Nephron (organoid): Measurements from ENCODE around the gene STARD3.

Experiments used
- H3K27ac Mint-ChIP-seq, 3 experiments: 2 replicates each; pipeline ENCODE4 v1.8.0; 2020; ENCODE audit warnings: mixed read lengths in 3 of 3, mild to moderate bottlenecking in 2 of 3, moderate library complexity in 1 of 3
- H3K27me3 Mint-ChIP-seq: 2 replicates; pipeline ENCODE4 v1.8.0; 2021; ENCODE audit warnings: low read depth, mild to moderate bottlenecking, moderate library complexity, mixed read lengths
- H3K36me3 Mint-ChIP-seq: 2 replicates; pipeline ENCODE4 v1.8.0; 2020; ENCODE audit warnings: low read depth, mixed read lengths
- H3K4me1 Mint-ChIP-seq: 2 replicates; pipeline ENCODE4 v1.8.0; 2020; ENCODE audit warnings: mixed read lengths
- H3K4me3 Mint-ChIP-seq, 3 experiments: 2 replicates each; pipeline ENCODE4 v1.8.0; 2020; ENCODE audit warnings: mild to moderate bottlenecking in 3 of 3, mixed read lengths in 3 of 3, moderate library complexity in 2 of 3
- H3K9me3 Mint-ChIP-seq: 2 replicates; pipeline ENCODE4 v1.8.0; 2020; ENCODE audit warnings: mixed read lengths
- TF ChIP-seq, protein P1 (sequence below), 3 experiments: fragments of 200-600 bp; sonication (generic); IDR thresholded peaks; one replicate each; pipeline ENCODE4 v1.5.0; 2021; ENCODE audit warnings: antibody characterized with exemption in 3 of 3; ENCODE audit not compliant: unreplicated experiment in 3 of 3

Gene STARD3

GRCh38 chr17:39655105-39655504 lies 18.2 kb downstream of the STARD3 start:
- no peak overlapping the region for H3K4me3 Mint-ChIP-seq
- H3K4me1 Mint-ChIP-seq = peaks cover 27% of the 10 kb centered on the region
- H3K36me3 Mint-ChIP-seq = peaks cover 10% of the 10 kb centered on the region
- no peaks in the 10 kb centered on the region for H3K27me3 Mint-ChIP-seq
- TF ChIP-seq, protein P1, sequence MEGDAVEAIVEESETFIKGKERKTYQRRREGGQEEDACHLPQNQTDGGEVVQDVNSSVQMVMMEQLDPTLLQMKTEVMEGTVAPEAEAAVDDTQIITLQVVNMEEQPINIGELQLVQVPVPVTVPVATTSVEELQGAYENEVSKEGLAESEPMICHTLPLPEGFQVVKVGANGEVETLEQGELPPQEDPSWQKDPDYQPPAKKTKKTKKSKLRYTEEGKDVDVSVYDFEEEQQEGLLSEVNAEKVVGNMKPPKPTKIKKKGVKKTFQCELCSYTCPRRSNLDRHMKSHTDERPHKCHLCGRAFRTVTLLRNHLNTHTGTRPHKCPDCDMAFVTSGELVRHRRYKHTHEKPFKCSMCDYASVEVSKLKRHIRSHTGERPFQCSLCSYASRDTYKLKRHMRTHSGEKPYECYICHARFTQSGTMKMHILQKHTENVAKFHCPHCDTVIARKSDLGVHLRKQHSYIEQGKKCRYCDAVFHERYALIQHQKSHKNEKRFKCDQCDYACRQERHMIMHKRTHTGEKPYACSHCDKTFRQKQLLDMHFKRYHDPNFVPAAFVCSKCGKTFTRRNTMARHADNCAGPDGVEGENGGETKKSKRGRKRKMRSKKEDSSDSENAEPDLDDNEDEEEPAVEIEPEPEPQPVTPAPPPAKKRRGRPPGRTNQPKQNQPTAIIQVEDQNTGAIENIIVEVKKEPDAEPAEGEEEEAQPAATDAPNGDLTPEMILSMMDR (IDR thresholded peaks at IDR 0.05; ENCODE audit: unreplicated experiment in 3 of 3) = no peak
- H3K9me3 Mint-ChIP-seq = no peaks in the 10 kb centered on the region
- H3K27ac Mint-ChIP-seq = no peak overlapping the region

DNA sequence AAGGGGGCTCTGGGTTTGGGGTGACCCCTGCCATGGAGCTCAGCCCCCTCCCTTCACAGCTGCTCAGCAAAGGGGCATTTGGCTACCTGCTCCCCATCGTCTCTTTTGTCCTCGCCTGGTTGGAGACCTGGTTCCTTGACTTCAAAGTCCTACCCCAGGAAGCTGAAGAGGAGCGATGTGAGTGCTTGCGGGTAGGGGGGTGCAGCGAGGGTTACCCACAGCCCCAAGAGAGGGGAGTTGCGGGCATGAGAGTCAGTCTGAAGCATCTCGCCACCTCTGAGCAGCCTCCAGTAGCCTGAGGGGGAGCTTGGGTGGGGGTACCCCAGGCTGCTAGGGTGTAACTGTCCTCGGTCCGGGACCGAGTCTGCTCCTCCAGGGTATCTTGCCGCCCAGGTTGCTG lies 21.4 kb downstream of the STARD3 start:
- Mint-ChIP-seq H3K9me3 (no peaks in the 10 kb centered on the region), H3K4me3 (no peak overlapping the region), H3K27ac (no peak overlapping the region), H3K36me3 (peaks cover 18% of the 10 kb centered on the region), H3K4me1 (peaks cover 24% of the 10 kb centered on the region), H3K27me3 (no peaks in the 10 kb centered on the region)
- TF ChIP-seq, protein P1 (IDR thresholded peaks at IDR 0.05; ENCODE audit: unreplicated experiment in 3 of 3) = no peak

- Mint-ChIP-seq H3K4me3 (no peak overlapping the region), H3K27ac (no peak overlapping the region), H3K9me3 (no peaks in the 10 kb centered on the region), H3K4me1 (peaks cover 21% of the 10 kb centered on the region), H3K36me3 (peaks cover 18% of the 10 kb centered on the region), H3K27me3 (no peaks in the 10 kb centered on the region)
- TF ChIP-seq, protein P1 (IDR thresholded peaks at IDR 0.05; ENCODE audit: unreplicated experiment in 3 of 3) = no peak
Observed at GRCh38 chr17:39658760-39659159, 21.8 kb downstream of the STARD3 start.

- H3K9me3 Mint-ChIP-seq = no peaks in the 10 kb centered on the region
- H3K4me1 Mint-ChIP-seq = peaks cover 16% of the 10 kb centered on the region
- TF ChIP-seq, protein P1 (IDR thresholded peaks at IDR 0.05; ENCODE audit: unreplicated experiment in 3 of 3) = no peak
- H3K36me3 Mint-ChIP-seq = peaks cover 18% of the 10 kb centered on the region
- peaks cover 4% of the 10 kb centered on the region for H3K27me3 Mint-ChIP-seq
- no peak overlapping the region for H3K4me3 Mint-ChIP-seq
- H3K27ac Mint-ChIP-seq = no peak overlapping the region
Observed at GRCh38 chr17:39659279-39660010, 22.5 kb downstream of the STARD3 start.

- TF ChIP-seq, protein P1 (IDR thresholded peaks at IDR 0.05; ENCODE audit: unreplicated experiment in 3 of 3) = no peak
- Mint-ChIP-seq H3K27ac (no peak overlapping the region), H3K27me3 (peaks cover 4% of the 10 kb centered on the region), H3K4me3 (no peak overlapping the region), H3K36me3 (peaks cover 18% of the 10 kb centered on the region), H3K9me3 (no peaks in the 10 kb centered on the region), H3K4me1 (peaks cover 16% of the 10 kb centered on the region)
Observed at GRCh38 chr17:39660011-39660360, 23.0 kb downstream of the STARD3 start.
